Measurements from ENCODE around the gene PLA2G6.
A peak's percentile ranks its signal among the peaks of the same experiment; 100 is the strongest.

The PLA2G6 gene

DNA sequence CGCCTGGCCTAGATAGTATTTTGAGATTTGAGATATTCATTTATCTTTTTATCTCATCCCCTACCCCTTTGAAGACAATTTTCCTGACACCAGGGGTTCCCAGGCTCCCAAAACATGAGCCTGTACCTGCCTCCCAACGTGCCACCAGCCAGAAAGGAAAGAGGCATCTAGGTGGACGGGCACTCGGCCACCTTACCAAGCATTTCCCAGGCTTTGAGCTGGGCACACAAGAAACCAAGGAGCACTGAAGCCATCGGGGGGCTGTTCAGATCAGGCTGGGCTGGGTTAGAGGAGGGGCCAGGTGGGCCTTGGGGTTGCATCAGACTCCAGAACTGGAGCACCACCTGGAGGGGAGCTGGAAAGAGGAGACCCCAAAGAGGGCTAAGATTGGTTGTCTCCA lies 42.7 kb downstream of the PLA2G6 start:
- DNase-seq (ENCODE audit: low spot score) = no peak
- Histone ChIP-seq H3K4ac (ENCODE audit: low read length) (no peak overlapping the region), H2AFZ (ENCODE audit: low read length) (no peak overlapping the region), H3K9ac (ENCODE audit: low read depth, low read length, poor library complexity) (no peak overlapping the region), H4K91ac (ENCODE audit: low read depth, low read length, poor library complexity) (no peak overlapping the region), H2BK5ac (ENCODE audit: low read length) (no peak overlapping the region), H3K4me2 (ENCODE audit: insufficient read depth, low read length, poor library complexity, severe bottlenecking) (no peak overlapping the region), H3K23ac (ENCODE audit: low read depth, low read length, poor library complexity) (no peak overlapping the region), H2BK120ac (ENCODE audit: low read depth, low read length) (no peak overlapping the region), H4K8ac (ENCODE audit: low read depth, low read length) (no peak overlapping the region), H3K4me1 (ENCODE audit: control insufficient read depth in 2 of 2, insufficient read depth in 1 of 2, low read depth in 1 of 2, low read length in 2 of 2) (no peaks in the 10 kb centered on the region), H3K14ac (ENCODE audit: low read length) (no peak overlapping the region), H2BK12ac (ENCODE audit: low read length) (no peak overlapping the region), H3K4me3 (ENCODE audit: low read length in 2 of 2) (no peak overlapping the region), H2AK5ac (ENCODE audit: low read depth, low read length) (no peak overlapping the region), H3K18ac (ENCODE audit: low read length) (no peak overlapping the region), H3K9me3 (replicated peaks in 1 of 2; ENCODE audit: control insufficient read depth in 2 of 2, insufficient read depth in 1 of 2, low read depth in 1 of 2, low read length in 2 of 2) (peaks cover 0 to 2% of the 10 kb centered on the region in 2 donors), H3K79me1 (ENCODE audit: low read depth, low read length) (no peaks in the 10 kb centered on the region), H3K27ac (replicated peaks; ENCODE audit: low read length) (no peak overlapping the region), H3K27me3 (ENCODE audit: control insufficient read depth in 3 of 3, insufficient read depth in 3 of 3, low read depth in 1 of 3, low read length in 3 of 3) (no peaks in the 10 kb centered on the region), H2BK15ac (ENCODE audit: low read length) (no peak overlapping the region), H3K36me3 (replicated peaks in 1 of 2; ENCODE audit: control insufficient read depth in 2 of 2, insufficient read depth in 2 of 2, low read length in 2 of 2) (peaks cover 3 to 6% of the 10 kb centered on the region in 2 donors)
- WGBS, 2 donors (ENCODE audit: extremely low coverage in 2 of 2, insufficient read length in 2 of 2, insufficient replicate concordance in 1 of 2) = no CpG with 5 or more reads among the region's 5 CpGs

DNA sequence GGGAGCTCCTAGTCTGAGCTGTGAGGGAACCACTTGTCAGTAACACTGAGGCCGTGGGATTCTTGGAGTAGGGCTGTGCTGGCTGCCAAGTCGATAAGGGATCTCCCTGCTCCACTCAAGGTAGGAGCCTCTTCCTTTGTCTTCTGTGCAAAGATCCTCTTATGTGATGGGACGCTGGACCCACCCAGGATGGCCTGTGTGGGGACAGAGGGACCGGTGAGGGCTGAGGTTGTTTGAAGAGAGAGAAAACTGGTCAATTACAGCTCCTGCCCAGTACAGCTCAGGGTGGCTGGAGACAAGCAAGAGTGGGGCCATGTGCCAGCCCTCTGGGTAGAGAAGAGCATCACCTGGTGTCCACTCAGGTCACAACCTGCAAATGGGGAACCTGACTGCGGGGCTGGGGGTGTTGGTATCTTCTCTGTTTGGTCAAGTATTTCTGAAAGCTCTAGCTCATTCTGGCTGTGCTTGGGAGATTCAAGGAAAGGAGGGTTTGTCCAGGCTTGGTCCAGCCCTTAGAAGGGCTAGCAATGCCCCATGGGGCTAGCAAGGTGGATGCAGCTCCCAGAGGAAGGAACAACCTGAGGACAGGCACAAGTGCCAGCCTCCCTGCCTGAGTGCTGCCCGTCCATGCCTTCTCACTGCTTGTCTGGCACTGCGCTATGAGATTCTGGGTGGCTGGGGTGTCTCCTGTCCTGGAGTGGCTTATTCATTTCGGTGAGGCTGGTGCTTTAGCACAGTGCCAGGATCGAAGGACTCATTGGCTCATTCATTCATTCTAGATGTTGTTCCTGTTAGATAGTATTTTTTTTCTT lies 43.5 kb downstream of the PLA2G6 start:
- no peaks in the 10 kb centered on the region for H3K79me1 ChIP-seq (ENCODE audit: low read depth, low read length)
- no peak overlapping the region for H2BK15ac ChIP-seq (ENCODE audit: low read length)
- no peak overlapping the region for H3K23ac ChIP-seq (ENCODE audit: low read depth, low read length, poor library complexity)
- no peaks in the 10 kb centered on the region for H3K4me1 ChIP-seq (ENCODE audit: control insufficient read depth in 2 of 2, insufficient read depth in 1 of 2, low read depth in 1 of 2, low read length in 2 of 2)
- H4K8ac ChIP-seq (ENCODE audit: low read depth, low read length) = no peak overlapping the region
- no peak overlapping the region for H2AK5ac ChIP-seq (ENCODE audit: low read depth, low read length)
- peaks cover 3 to 6% of the 10 kb centered on the region in 2 donors for H3K36me3 ChIP-seq (replicated peaks in 1 of 2; ENCODE audit: control insufficient read depth in 2 of 2, insufficient read depth in 2 of 2, low read length in 2 of 2)
- H2BK120ac ChIP-seq (ENCODE audit: low read depth, low read length) = no peak overlapping the region
- no peak overlapping the region for H3K4me3 ChIP-seq (ENCODE audit: low read length in 2 of 2)
- H3K9me3 ChIP-seq (replicated peaks in 1 of 2; ENCODE audit: control insufficient read depth in 2 of 2, insufficient read depth in 1 of 2, low read depth in 1 of 2, low read length in 2 of 2) = peaks cover 0 to 2% of the 10 kb centered on the region in 2 donors
- peak overlapping the region; percentile 76 for H3K4ac ChIP-seq (ENCODE audit: low read length)
- H3K27me3 ChIP-seq (ENCODE audit: control insufficient read depth in 3 of 3, insufficient read depth in 3 of 3, low read depth in 1 of 3, low read length in 3 of 3) = no peaks in the 10 kb centered on the region
- no CpG with 5 or more reads among the region's 9 CpGs for WGBS, 2 donors (ENCODE audit: extremely low coverage in 2 of 2, insufficient read length in 2 of 2, insufficient replicate concordance in 1 of 2)
- peak overlapping the region; percentile 27 for H3K18ac ChIP-seq (ENCODE audit: low read length)
- no peak overlapping the region for H3K4me2 ChIP-seq (ENCODE audit: insufficient read depth, low read length, poor library complexity, severe bottlenecking)
- DNase-seq (ENCODE audit: low spot score) = no peak
- H2BK5ac ChIP-seq (ENCODE audit: low read length) = no peak overlapping the region
- peak overlapping the region; percentile 71 for H3K14ac ChIP-seq (ENCODE audit: low read length)
- H2AFZ ChIP-seq (ENCODE audit: low read length) = no peak overlapping the region
- no peak overlapping the region for H4K91ac ChIP-seq (ENCODE audit: low read depth, low read length, poor library complexity)
- no peak overlapping the region for H2BK12ac ChIP-seq (ENCODE audit: low read length)
- H3K27ac ChIP-seq (replicated peaks; ENCODE audit: low read length) = no peak overlapping the region
- no peak overlapping the region for H3K9ac ChIP-seq (ENCODE audit: low read depth, low read length, poor library complexity)

DNA sequence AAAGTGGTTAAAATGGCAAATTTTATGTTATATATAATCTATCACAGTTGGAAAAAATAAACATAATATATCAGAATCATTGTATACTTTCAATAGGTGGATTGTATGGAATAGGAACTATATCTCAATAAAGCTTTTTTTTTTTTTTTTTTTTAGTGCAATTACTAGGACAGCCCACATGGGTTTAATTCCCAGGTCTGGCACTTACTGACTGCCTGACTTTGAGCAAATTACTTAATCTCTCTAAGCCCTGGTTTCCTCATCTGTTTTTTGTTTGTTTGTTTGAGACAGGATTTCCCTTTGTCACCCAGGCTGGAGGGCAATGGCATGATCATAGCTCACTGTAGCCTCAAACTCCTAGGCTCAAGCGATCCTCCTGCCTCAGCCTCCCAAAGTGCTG lies 45.0 kb downstream of the PLA2G6 start:
- Histone ChIP-seq H2BK15ac (ENCODE audit: low read length) (no peak overlapping the region), H3K79me1 (ENCODE audit: low read depth, low read length) (no peaks in the 10 kb centered on the region), H3K27ac (replicated peaks; ENCODE audit: low read length) (no peak overlapping the region), H2BK12ac (ENCODE audit: low read length) (no peak overlapping the region), H3K4ac (ENCODE audit: low read length) (no peak overlapping the region), H2BK120ac (ENCODE audit: low read depth, low read length) (no peak overlapping the region), H3K4me2 (ENCODE audit: insufficient read depth, low read length, poor library complexity, severe bottlenecking) (no peak overlapping the region), H2AFZ (ENCODE audit: low read length) (no peak overlapping the region), H3K27me3 (ENCODE audit: control insufficient read depth in 3 of 3, insufficient read depth in 3 of 3, low read depth in 1 of 3, low read length in 3 of 3) (no peaks in the 10 kb centered on the region), H3K18ac (ENCODE audit: low read length) (no peak overlapping the region), H3K4me3 (ENCODE audit: low read length in 2 of 2) (no peak overlapping the region), H3K9ac (ENCODE audit: low read depth, low read length, poor library complexity) (no peak overlapping the region), H3K9me3 (replicated peaks in 1 of 2; ENCODE audit: control insufficient read depth in 2 of 2, insufficient read depth in 1 of 2, low read depth in 1 of 2, low read length in 2 of 2) (no peaks in the 10 kb centered on the region), H4K91ac (ENCODE audit: low read depth, low read length, poor library complexity) (no peak overlapping the region), H2AK5ac (ENCODE audit: low read depth, low read length) (no peak overlapping the region), H4K8ac (ENCODE audit: low read depth, low read length) (no peak overlapping the region), H3K4me1 (ENCODE audit: control insufficient read depth in 2 of 2, insufficient read depth in 1 of 2, low read depth in 1 of 2, low read length in 2 of 2) (no peaks in the 10 kb centered on the region), H3K23ac (ENCODE audit: low read depth, low read length, poor library complexity) (no peak overlapping the region), H2BK5ac (ENCODE audit: low read length) (no peak overlapping the region), H3K14ac (ENCODE audit: low read length) (no peak overlapping the region), H3K36me3 (replicated peaks in 1 of 2; ENCODE audit: control insufficient read depth in 2 of 2, insufficient read depth in 2 of 2, low read length in 2 of 2) (peaks cover 4 to 6% of the 10 kb centered on the region in 2 donors)
- WGBS, 2 donors (ENCODE audit: extremely low coverage in 2 of 2, insufficient read length in 2 of 2, insufficient replicate concordance in 1 of 2) = no CpG with 5 or more reads among the region's 1 CpG
- no peak for DNase-seq (ENCODE audit: low spot score)

DNA sequence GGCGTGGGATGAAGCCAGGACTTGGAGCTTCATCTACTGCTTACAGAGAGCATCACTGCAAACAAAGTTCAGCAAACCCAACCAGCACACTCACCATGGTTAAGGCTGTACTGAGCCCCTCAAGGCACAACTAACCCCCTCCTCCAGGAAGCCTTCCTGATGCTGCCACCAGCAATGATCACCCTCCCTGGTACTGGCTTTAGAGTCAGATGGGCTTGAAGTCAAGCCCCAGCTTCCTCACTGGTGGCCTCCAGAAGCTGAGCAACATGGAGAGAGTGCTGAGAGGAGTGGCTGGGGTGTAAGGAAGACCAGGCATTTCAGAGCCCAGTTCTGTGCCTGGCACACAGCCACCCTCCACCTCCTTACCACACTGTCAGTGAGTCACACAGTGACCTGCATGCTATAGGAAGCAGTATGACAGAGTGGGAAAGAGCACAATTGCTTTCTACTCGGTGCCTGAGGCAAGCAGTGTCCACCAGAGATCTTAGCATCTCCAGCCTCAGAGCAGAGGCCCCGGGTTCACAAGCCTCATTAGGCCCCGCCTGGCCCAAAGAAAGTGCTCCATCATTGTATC lies 46.4 kb downstream of the PLA2G6 start:
- H3K23ac ChIP-seq (ENCODE audit: low read depth, low read length, poor library complexity) = no peak overlapping the region
- peak overlapping the region; percentile 78 for H3K4ac ChIP-seq (ENCODE audit: low read length)
- H3K4me3 ChIP-seq (ENCODE audit: low read length in 2 of 2) = no peak overlapping the region
- no peak overlapping the region for H4K8ac ChIP-seq (ENCODE audit: low read depth, low read length)
- H2BK5ac ChIP-seq (ENCODE audit: low read length) = no peak overlapping the region
- H2AFZ ChIP-seq (ENCODE audit: low read length) = no peak overlapping the region
- DNase-seq (ENCODE audit: low spot score) = no peak
- no peaks in the 10 kb centered on the region for H3K79me1 ChIP-seq (ENCODE audit: low read depth, low read length)
- no peak overlapping the region for H2BK15ac ChIP-seq (ENCODE audit: low read length)
- no CpG with 5 or more reads among the region's 4 CpGs for WGBS, 2 donors (ENCODE audit: extremely low coverage in 2 of 2, insufficient read length in 2 of 2, insufficient replicate concordance in 1 of 2)
- H4K91ac ChIP-seq (ENCODE audit: low read depth, low read length, poor library complexity) = no peak overlapping the region
- H3K4me2 ChIP-seq (ENCODE audit: insufficient read depth, low read length, poor library complexity, severe bottlenecking) = no peak overlapping the region
- no peaks in the 10 kb centered on the region for H3K9me3 ChIP-seq (replicated peaks in 1 of 2; ENCODE audit: control insufficient read depth in 2 of 2, insufficient read depth in 1 of 2, low read depth in 1 of 2, low read length in 2 of 2)
- H2BK120ac ChIP-seq (ENCODE audit: low read depth, low read length) = no peak overlapping the region
- H3K27ac ChIP-seq (replicated peaks; ENCODE audit: low read length) = no peak overlapping the region
- H2AK5ac ChIP-seq (ENCODE audit: low read depth, low read length) = no peak overlapping the region
- H3K14ac ChIP-seq (ENCODE audit: low read length) = no peak overlapping the region
- H3K9ac ChIP-seq (ENCODE audit: low read depth, low read length, poor library complexity) = no peak overlapping the region
- no peaks in the 10 kb centered on the region for H3K27me3 ChIP-seq (ENCODE audit: control insufficient read depth in 3 of 3, insufficient read depth in 3 of 3, low read depth in 1 of 3, low read length in 3 of 3)
- no peak overlapping the region for H3K18ac ChIP-seq (ENCODE audit: low read length)
- no peaks in the 10 kb centered on the region for H3K4me1 ChIP-seq (ENCODE audit: control insufficient read depth in 2 of 2, insufficient read depth in 1 of 2, low read depth in 1 of 2, low read length in 2 of 2)
- peaks cover 4 to 6% of the 10 kb centered on the region in 2 donors for H3K36me3 ChIP-seq (replicated peaks in 1 of 2; ENCODE audit: control insufficient read depth in 2 of 2, insufficient read depth in 2 of 2, low read length in 2 of 2)
- no peak overlapping the region for H2BK12ac ChIP-seq (ENCODE audit: low read length)

Measured in neuronal stem cell (in vitro differentiated cells).